GM12878 (cell line): Measurements from ENCODE around the gene CLEC1A. TPM values are rescaled to one million over a fixed set of nuclear protein-coding genes. Genes with fewer than 3 reads are reported as not detected.

Experiments
- CHD1 ChIP-seq: IDR thresholded peaks from 2 replicates; pipeline ENCODE4 v1.6.1; 2012; ENCODE audit warnings: low read depth, low read length, improper control_type of control experiment
- EP300 ChIP-seq, 2 experiments: fragments of 150-350 bp in 1 of 2; IDR thresholded peaks; 2 replicates each; pipeline ENCODE4 v1.6.1; 2011 to 2012; ENCODE audit warnings: low read depth in 2 of 2, low read length in 2 of 2, borderline replicate concordance in 1 of 2, improper control_type of control experiment in 1 of 2, inconsistent platforms in 1 of 2; ENCODE audit not compliant: control insufficient read depth in 1 of 2
- NFYA ChIP-seq: IDR thresholded peaks from 2 replicates; pipeline ENCODE4 v1.6.1; 2011; ENCODE audit warnings: low read depth, mild to moderate bottlenecking, low read length, improper control_type of control experiment, borderline replicate concordance
- RAD21 ChIP-seq: IDR thresholded peaks from 2 replicates; pipeline ENCODE4 v1.6.1; 2011; ENCODE audit warnings: mild to moderate bottlenecking, low read depth, low read length, moderate library complexity; ENCODE audit not compliant: insufficient read depth
- RB1 ChIP-seq: fragments of 450-650 bp; formaldehyde crosslinking; IDR thresholded peaks from 2 replicates; pipeline ENCODE4 v1.6.1; 2017; ENCODE audit warnings: mild to moderate bottlenecking, borderline replicate concordance
- SKIL ChIP-seq: fragments of 450-650 bp; IDR thresholded peaks from 2 replicates; pipeline ENCODE4 v1.6.1; 2017; ENCODE audit warnings: mild to moderate bottlenecking, low read depth, inconsistent platforms; ENCODE audit not compliant: poor library complexity, severe bottlenecking
- SUPT20H ChIP-seq: IDR thresholded peaks from 2 replicates; pipeline ENCODE4 v1.6.1; 2011; ENCODE audit warnings: low read depth, mild to moderate bottlenecking, low read length, moderate library complexity, borderline replicate concordance; ENCODE audit not compliant: control insufficient read depth
- TCF12 ChIP-seq: IDR thresholded peaks from 2 replicates; pipeline ENCODE4 v1.6.1; 2011; ENCODE audit warnings: low read depth, mild to moderate bottlenecking, low read length
- polyA plus RNA-seq, 11 experiments: library from polyadenylated mRNA; depleted of rRNA in 4 of 11; unstranded in 6 of 11; stranded (reverse) in 5 of 11; fragments of >200 nt; fragmentation: Nextera tagmentation in 4 of 11; fragmentation: Illumina TruSeq in 1 of 11; extraction: Ambion mirVana in 4 of 11; extraction: Trizol in 1 of 11; gene quantifications; 1 replicate in 1 of 11; 2 replicates in 10 of 11; pipeline versions ENCODE4 v1.2.1 to v1.2.3, GENCODE V29; 2011 to 2016; ENCODE audit warnings: inconsistent platforms in 2 of 11, missing spikeins in 2 of 11, low read depth in 1 of 11
- total RNA-seq, 4 experiments: library from RNA; depleted of rRNA in 3 of 4; stranded (reverse); fragments of >200 nt in 3 of 4; fragmentation: Illumina TruSeq in 1 of 4; extraction: Trizol in 1 of 4; gene quantifications; 2 replicates each; pipeline versions ENCODE4 v1.2.1 to v1.2.3, GENCODE V29; 2013 to 2021
- TF ChIP-seq, protein P1 (sequence below): fragments of 150-350 bp; IDR thresholded peaks from 2 replicates; pipeline ENCODE4 v1.6.1; 2016; ENCODE audit warnings: low read depth, low read length

The CLEC1A gene
- total and polyA plus RNA-seq, 10 of the 15 experiments (the other 5 are each of a cell fraction or from before 2014, with no cell fraction given) = not detected

DNA sequence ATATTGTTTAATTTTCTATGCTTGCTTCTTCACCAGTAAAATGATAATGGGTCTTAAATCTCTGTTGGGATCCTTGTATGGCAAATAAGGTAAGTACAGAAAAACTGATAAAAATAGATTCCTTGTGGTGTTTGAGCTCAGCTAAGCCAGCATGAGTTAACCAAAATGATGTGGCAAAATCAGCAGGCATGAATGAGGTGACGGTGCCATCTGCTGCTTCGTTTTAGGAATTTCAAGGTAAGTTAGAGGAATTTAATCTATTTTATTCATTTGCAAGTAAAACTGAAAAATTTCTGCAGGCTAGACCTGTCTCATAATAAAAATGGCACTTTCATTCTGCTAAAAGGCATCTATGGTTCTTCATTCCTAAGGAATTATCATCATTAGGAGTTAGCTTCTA is 41.2 kb upstream of the CLEC1A start (continued):
- TF ChIP-seq SKIL (no peak), SUPT20H (no peak), RB1 (no peak), CHD1 (no peak), TCF12 (no peak), NFYA (no peak), RAD21 (peak; percentile 97), EP300 (IDR thresholded peaks at IDR 0.05; ENCODE audit: borderline replicate concordance in 1 of 2, control insufficient read depth in 1 of 2, low read depth in 2 of 2, low read length in 2 of 2) (no peak)
- TF ChIP-seq, protein P1, sequence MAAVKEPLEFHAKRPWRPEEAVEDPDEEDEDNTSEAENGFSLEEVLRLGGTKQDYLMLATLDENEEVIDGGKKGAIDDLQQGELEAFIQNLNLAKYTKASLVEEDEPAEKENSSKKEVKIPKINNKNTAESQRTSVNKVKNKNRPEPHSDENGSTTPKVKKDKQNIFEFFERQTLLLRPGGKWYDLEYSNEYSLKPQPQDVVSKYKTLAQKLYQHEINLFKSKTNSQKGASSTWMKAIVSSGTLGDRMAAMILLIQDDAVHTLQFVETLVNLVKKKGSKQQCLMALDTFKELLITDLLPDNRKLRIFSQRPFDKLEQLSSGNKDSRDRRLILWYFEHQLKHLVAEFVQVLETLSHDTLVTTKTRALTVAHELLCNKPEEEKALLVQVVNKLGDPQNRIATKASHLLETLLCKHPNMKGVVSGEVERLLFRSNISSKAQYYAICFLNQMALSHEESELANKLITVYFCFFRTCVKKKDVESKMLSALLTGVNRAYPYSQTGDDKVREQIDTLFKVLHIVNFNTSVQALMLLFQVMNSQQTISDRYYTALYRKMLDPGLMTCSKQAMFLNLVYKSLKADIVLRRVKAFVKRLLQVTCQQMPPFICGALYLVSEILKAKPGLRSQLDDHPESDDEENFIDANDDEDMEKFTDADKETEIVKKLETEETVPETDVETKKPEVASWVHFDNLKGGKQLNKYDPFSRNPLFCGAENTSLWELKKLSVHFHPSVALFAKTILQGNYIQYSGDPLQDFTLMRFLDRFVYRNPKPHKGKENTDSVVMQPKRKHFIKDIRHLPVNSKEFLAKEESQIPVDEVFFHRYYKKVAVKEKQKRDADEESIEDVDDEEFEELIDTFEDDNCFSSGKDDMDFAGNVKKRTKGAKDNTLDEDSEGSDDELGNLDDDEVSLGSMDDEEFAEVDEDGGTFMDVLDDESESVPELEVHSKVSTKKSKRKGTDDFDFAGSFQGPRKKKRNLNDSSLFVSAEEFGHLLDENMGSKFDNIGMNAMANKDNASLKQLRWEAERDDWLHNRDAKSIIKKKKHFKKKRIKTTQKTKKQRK = no peak
- TF ChIP-seq, all 136 proteins: peak for 5
